Stomach (tissue), 4 donors: ENCODE measurements around the gene SMAP2.

Source experiments
- CTCF ChIP-seq, 7 experiments: fragments of 450-650 bp in 4 of 7; fragments of 200-600 bp in 3 of 7; sonication (generic) in 3 of 7; IDR thresholded peaks; one replicate each; pipeline ENCODE4 v1.5.1; 2016 to 2019; ENCODE audit warnings: antibody characterized with exemption in 7 of 7, control low read depth in 2 of 7, mild to moderate bottlenecking in 1 of 7
- EP300 ChIP-seq: sonication (generic); formaldehyde crosslinking; IDR thresholded peaks from one replicate; pipeline ENCODE4 v1.6.1; 2017; ENCODE audit warnings: antibody characterized with exemption
- POLR2A ChIP-seq, 4 donors: fragments of 450-650 bp; IDR thresholded peaks; one replicate each; pipeline ENCODE4 v1.6.1; 2016; ENCODE audit warnings: antibody characterized with exemption in 4 of 4, control low read depth in 2 of 4, mild to moderate bottlenecking in 1 of 4, moderate library complexity in 1 of 4
- POLR2AphosphoS5 ChIP-seq, 3 donors: sonication (generic); formaldehyde crosslinking; IDR thresholded peaks; one replicate each; pipeline ENCODE4 v1.6.1; 2016; ENCODE audit warnings: antibody characterized with exemption in 3 of 3

DNA sequence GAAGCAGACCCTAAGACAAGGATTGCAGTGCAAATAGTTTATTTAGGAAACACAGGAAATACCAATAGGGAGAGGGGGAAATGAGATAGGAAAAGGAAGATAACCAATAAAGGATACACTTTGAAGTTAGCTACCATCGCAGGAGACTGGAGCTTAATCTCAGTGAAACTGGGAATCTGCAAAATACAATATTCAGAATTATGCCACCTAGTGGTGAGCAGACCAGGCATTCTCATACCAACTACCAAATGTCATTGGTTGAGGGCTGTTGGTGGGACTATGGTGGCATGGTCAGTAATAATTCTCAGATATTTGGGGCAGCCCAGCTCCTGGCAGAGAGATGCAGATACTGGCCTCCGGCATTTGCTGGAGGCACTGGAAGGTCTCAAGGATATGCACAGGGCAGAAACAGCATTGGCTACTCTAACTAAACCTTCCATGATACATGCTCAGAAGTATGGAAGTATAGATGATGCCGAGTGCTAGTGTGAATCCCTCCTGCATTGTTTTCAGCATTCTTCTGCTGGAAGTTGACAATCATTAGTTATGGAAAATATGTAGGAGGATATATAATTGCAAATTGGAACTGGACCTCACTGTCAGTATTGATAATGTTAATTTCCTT, 65.0 kb downstream of the SMAP2 start:
- TF ChIP-seq CTCF (IDR thresholded peaks at IDR 0.05) (peak in 5 of 7 experiments; percentile 7 to 64 (median 41)), POLR2AphosphoS5 (IDR thresholded peaks at IDR 0.05) (no peak), POLR2A (IDR thresholded peaks at IDR 0.05) (no peak), EP300 (no peak)
